NB4 (cell line): ENCODE data around the gene ADSS1.

Experiments
- MAX ChIP-seq: IDR thresholded peaks from 2 replicates; pipeline ENCODE4 v1.6.1; 2011; ENCODE audit warnings: low read depth, low read length
- MYC ChIP-seq: IDR thresholded peaks from 2 replicates; pipeline ENCODE4 v1.6.1; 2011; ENCODE audit warnings: low read depth, low read length
- POLR2A ChIP-seq: IDR thresholded peaks from 2 replicates; pipeline ENCODE4 v1.6.1; 2011; ENCODE audit warnings: mild to moderate bottlenecking; ENCODE audit not compliant: insufficient read length; ENCODE audit errors: extremely low read depth
- TF ChIP-seq, protein P1 (sequence below): IDR thresholded peaks from one replicate; pipeline ENCODE4 v1.5.1; 2012; ENCODE audit warnings: low read depth, low read length

DNA sequence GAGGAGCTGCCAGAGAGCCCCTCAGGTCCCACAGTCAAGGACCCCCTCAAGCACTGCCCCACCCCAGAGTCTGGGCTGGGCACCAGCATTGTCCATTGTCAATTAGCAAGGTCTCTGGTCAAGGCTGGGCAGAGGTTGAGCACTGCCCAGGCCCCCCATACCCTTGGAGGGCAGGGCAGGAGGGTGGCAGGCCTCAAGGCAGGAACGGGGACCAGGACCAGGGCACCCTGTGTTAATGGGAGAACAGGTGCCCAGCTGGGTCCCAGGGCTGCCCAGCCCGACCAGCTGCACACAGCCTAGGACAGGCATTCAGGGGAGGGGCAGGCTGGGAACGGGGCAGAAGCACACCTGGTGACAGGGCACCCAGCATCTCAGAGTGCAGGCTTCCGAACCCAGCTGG, 47.3 kb downstream of the ADSS1 start:
- TF ChIP-seq, protein P1, sequence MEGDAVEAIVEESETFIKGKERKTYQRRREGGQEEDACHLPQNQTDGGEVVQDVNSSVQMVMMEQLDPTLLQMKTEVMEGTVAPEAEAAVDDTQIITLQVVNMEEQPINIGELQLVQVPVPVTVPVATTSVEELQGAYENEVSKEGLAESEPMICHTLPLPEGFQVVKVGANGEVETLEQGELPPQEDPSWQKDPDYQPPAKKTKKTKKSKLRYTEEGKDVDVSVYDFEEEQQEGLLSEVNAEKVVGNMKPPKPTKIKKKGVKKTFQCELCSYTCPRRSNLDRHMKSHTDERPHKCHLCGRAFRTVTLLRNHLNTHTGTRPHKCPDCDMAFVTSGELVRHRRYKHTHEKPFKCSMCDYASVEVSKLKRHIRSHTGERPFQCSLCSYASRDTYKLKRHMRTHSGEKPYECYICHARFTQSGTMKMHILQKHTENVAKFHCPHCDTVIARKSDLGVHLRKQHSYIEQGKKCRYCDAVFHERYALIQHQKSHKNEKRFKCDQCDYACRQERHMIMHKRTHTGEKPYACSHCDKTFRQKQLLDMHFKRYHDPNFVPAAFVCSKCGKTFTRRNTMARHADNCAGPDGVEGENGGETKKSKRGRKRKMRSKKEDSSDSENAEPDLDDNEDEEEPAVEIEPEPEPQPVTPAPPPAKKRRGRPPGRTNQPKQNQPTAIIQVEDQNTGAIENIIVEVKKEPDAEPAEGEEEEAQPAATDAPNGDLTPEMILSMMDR, result no peak
- TF ChIP-seq MAX (no peak), POLR2A (no peak), MYC (no peak)
